SK-N-SH treated with all-trans-retinoic acid at 6 μM for 48 hours (cell line): ENCODE measurements around the gene STEAP3.

ENCODE experiments used
- ARNTL ChIP-seq: fragments of 450-650 bp; formaldehyde crosslinking; IDR thresholded peaks from 2 replicates; pipeline ENCODE4 v1.5.0; 2020; ENCODE audit warnings: low read depth, mild to moderate bottlenecking, moderate library complexity, borderline replicate concordance
- BACH2 ChIP-seq: fragments of 250-450 bp; sonication (Bioruptor Pico); IDR thresholded peaks from 2 replicates; pipeline ENCODE4 v1.9.0; 2021; ENCODE audit warnings: mild to moderate bottlenecking, borderline replicate concordance
- PATZ1 ChIP-seq: fragments of 250-450 bp; sonication (Bioruptor Pico); IDR thresholded peaks from 2 replicates; pipeline ENCODE4 v1.8.0; 2020; ENCODE audit warnings: mild to moderate bottlenecking, moderate library complexity, borderline replicate concordance
- PPARA ChIP-seq: fragments of 250-450 bp; sonication (Bioruptor Pico); IDR thresholded peaks from 2 replicates; pipeline ENCODE4 v1.5.0; 2020; ENCODE audit warnings: mild to moderate bottlenecking, borderline replicate concordance
- ZC3H10 ChIP-seq: fragments of 250-450 bp; sonication (Bioruptor Pico); IDR thresholded peaks from 2 replicates; pipeline ENCODE4 v1.5.1; 2021; ENCODE audit warnings: mild to moderate bottlenecking, moderate library complexity

- TF ChIP-seq PATZ1 (CRISPR knock-in tag) (no peak), ZC3H10 (no peak), BACH2 (CRISPR knock-in tag) (no peak), ARNTL (CRISPR knock-in tag) (no peak), PPARA (CRISPR knock-in tag) (no peak)
Observed at GRCh38 chr2:119177171-119177837, 46.3 kb upstream of the STEAP3 start.
